Left ventricle myocardium inferior (tissue), 1 donor: ENCODE data around the gene GRIP2. TPM values are rescaled to one million over a fixed set of nuclear protein-coding genes. Genes with fewer than 3 reads are reported as not detected.

Experiments used
- DNase-seq: peaks from one replicate; pipeline ENCODE4 v3.0.0-alpha.2; 2020
- H3K27ac ChIP-seq: fragments of 200-600 bp; replicated peaks from 2 replicates; pipeline ENCODE4 v1.8.0; 2021
- H3K27me3 ChIP-seq: fragments of 200-600 bp; 2 replicates; pipeline ENCODE4 v1.8.0; 2021; ENCODE audit warnings: low read depth
- H3K36me3 ChIP-seq: fragments of 200-600 bp; 2 replicates; pipeline ENCODE4 v1.8.0; 2021
- H3K4me1 ChIP-seq: fragments of 200-600 bp; 2 replicates; pipeline ENCODE4 v1.8.0; 2021
- H3K4me3 ChIP-seq: fragments of 200-600 bp; 2 replicates; pipeline ENCODE4 v1.8.0; 2021; ENCODE audit warnings: mild to moderate bottlenecking, moderate library complexity
- H3K9me3 ChIP-seq: fragments of 200-600 bp; replicated peaks from 2 replicates; pipeline ENCODE4 v1.8.0; 2021
- CTCF ChIP-seq: fragments of 200-600 bp; IDR thresholded peaks from 2 replicates; pipeline ENCODE4 v1.8.0; 2021; ENCODE audit warnings: antibody characterized with exemption, mild to moderate bottlenecking, borderline replicate concordance
- intact Hi-C: fragments of 100-400 bp; cut with micrococcal nuclease; formaldehyde crosslinking; loops from one replicate; pipeline ENCODE4 v1.11.0; 2022
- total RNA-seq: library from RNA; stranded (reverse); fragmentation: NEBNext Ultra II Directional; extraction: Animal tissue kit (Norgen Biotek cat#: 25700); gene quantifications from one replicate; pipeline ENCODE4 v1.2.1, GENCODE V29; 2021
- donor health status: DM: no; HTN: yes; CAD: no; lungs with severe emphysema.

The GRIP2 gene
- total RNA-seq, 1 donor from 2014 or later: 59.1 TPM

GRCh38 chr3:14451844-14452739 lies 88.0 kb downstream of the GRIP2 start:
- peaks cover 73% of the 10 kb centered on the region for H3K4me1 ChIP-seq
- intact Hi-C loops: no loop called here
- no peaks in the 10 kb centered on the region for H3K9me3 ChIP-seq
- H3K36me3 ChIP-seq: peaks cover 24% of the 10 kb centered on the region
- peak overlapping the region; percentile 90 for H3K27ac ChIP-seq
- peak; percentile 62 for DNase-seq
- TF ChIP-seq CTCF: no peak
- peaks cover 52% of the 10 kb centered on the region for H3K27me3 ChIP-seq
- peak overlapping the region; percentile 20 for H3K4me3 ChIP-seq

- intact Hi-C loops: no loop called here
- TF ChIP-seq CTCF: no peak
- H3K36me3 ChIP-seq: peaks cover 33% of the 10 kb centered on the region
- no peak overlapping the region for H3K4me3 ChIP-seq
- H3K9me3 ChIP-seq: no peaks in the 10 kb centered on the region
- peaks cover 73% of the 10 kb centered on the region for H3K4me1 ChIP-seq
- peak overlapping the region; percentile 90 for H3K27ac ChIP-seq
- peaks cover 47% of the 10 kb centered on the region for H3K27me3 ChIP-seq
- no peak for DNase-seq
Measured at GRCh38 chr3:14450922-14451606, 89.1 kb downstream of the GRIP2 start.

GRCh38 chr3:14450506-14450905 lies 89.6 kb downstream of the GRIP2 start:
- intact Hi-C loops: no loop called here
- H3K27ac ChIP-seq: peak overlapping the region; percentile 90
- no peak for TF ChIP-seq CTCF
- no peaks in the 10 kb centered on the region for H3K9me3 ChIP-seq
- no peak for DNase-seq
- H3K4me3 ChIP-seq: no peak overlapping the region
- peaks cover 68% of the 10 kb centered on the region for H3K4me1 ChIP-seq
- H3K27me3 ChIP-seq: peaks cover 51% of the 10 kb centered on the region
- peaks cover 39% of the 10 kb centered on the region for H3K36me3 ChIP-seq

GRCh38 chr3:14448756-14449727 lies 91.1 kb downstream of the GRIP2 start:
- H3K36me3 ChIP-seq: peaks cover 49% of the 10 kb centered on the region
- peaks cover 47% of the 10 kb centered on the region for H3K27me3 ChIP-seq
- intact Hi-C loops: no loop called here
- H3K4me1 ChIP-seq: peaks cover 53% of the 10 kb centered on the region
- no peak for DNase-seq
- no peak overlapping the region for H3K4me3 ChIP-seq
- H3K27ac ChIP-seq: peak overlapping the region; percentile 14
- no peak for TF ChIP-seq CTCF
- no peaks in the 10 kb centered on the region for H3K9me3 ChIP-seq

GRCh38 chr3:14448063-14448462 lies 92.1 kb downstream of the GRIP2 start:
- Histone ChIP-seq H3K4me3 (no peak overlapping the region), H3K27ac (no peak overlapping the region), H3K9me3 (no peaks in the 10 kb centered on the region), H3K27me3 (peaks cover 49% of the 10 kb centered on the region), H3K4me1 (peaks cover 43% of the 10 kb centered on the region), H3K36me3 (peaks cover 49% of the 10 kb centered on the region)
- TF ChIP-seq CTCF: no peak
- DNase-seq: no peak
- intact Hi-C loops: no loop called here
